CD14-positive monocyte (primary cell): ENCODE measurements around the gene PDE6C. TPM values are rescaled to one million over a fixed set of nuclear protein-coding genes. Genes with fewer than 3 reads are reported as not detected.
A peak's percentile ranks its signal among the peaks of the same experiment; 100 is the strongest.

Experiments used
- DNase-seq, 3 donors: peaks; one replicate each; pipeline ENCODE4 v3.0.0-alpha.2; 2011 to 2022
- H2AFZ ChIP-seq: 2 replicates; pipeline ENCODE4 v1.6.0; 2012; ENCODE audit warnings: mild to moderate bottlenecking, low read depth, low read length, inconsistent platforms; ENCODE audit not compliant: insufficient read depth, poor library complexity, severe bottlenecking
- H3K27ac ChIP-seq, 2 donors: 1 replicate in 1 of 2; 2 replicates in 1 of 2; pipeline ENCODE4 v1.5.1; 2012 to 2013; ENCODE audit warnings: low read length in 2 of 2, control low read depth in 1 of 2, inconsistent platforms in 1 of 2, low read depth in 1 of 2, mild to moderate bottlenecking in 1 of 2
- H3K27me3 ChIP-seq, 2 donors: one replicate each; pipeline versions ENCODE4 v1.6.0 to v1.6.1; 2011 to 2013; ENCODE audit warnings: low read length in 2 of 2; ENCODE audit not compliant: control insufficient read depth in 2 of 2, insufficient read depth in 2 of 2
- H3K36me3 ChIP-seq, 2 donors: replicated peaks in 1 of 2; 1 replicate in 1 of 2; 2 replicates in 1 of 2; pipeline versions ENCODE4 v1.5.1 to v1.6.1; 2012 to 2013; ENCODE audit warnings: low read length in 2 of 2, control low read depth in 1 of 2, inconsistent platforms in 1 of 2, mild to moderate bottlenecking in 1 of 2; ENCODE audit not compliant: insufficient read depth in 2 of 2, control insufficient read depth in 1 of 2
- H3K4me1 ChIP-seq, 2 donors: 1 replicate in 1 of 2; 2 replicates in 1 of 2; pipeline versions ENCODE4 v1.5.1 to v1.6.1; 2012 to 2013; ENCODE audit warnings: low read length in 2 of 2, control low read depth in 1 of 2, inconsistent platforms in 1 of 2, mild to moderate bottlenecking in 1 of 2, moderate library complexity in 1 of 2; ENCODE audit not compliant: insufficient read depth in 2 of 2, control insufficient read depth in 1 of 2
- H3K4me2 ChIP-seq: replicated peaks from 2 replicates; pipeline ENCODE3; 2012; ENCODE audit warnings: low read length, moderate library complexity, mild to moderate bottlenecking; ENCODE audit not compliant: poor library complexity, severe bottlenecking; ENCODE audit errors: extremely low read depth
- H3K4me3 ChIP-seq, 3 experiments: fragments of 200-600 bp in 1 of 3; sonication (generic) in 1 of 3; replicated peaks in 1 of 3; 1 replicate in 2 of 3; 2 replicates in 1 of 3; pipeline ENCODE4 v1.5.1; 2011 to 2013; ENCODE audit warnings: low read length in 3 of 3, mild to moderate bottlenecking in 3 of 3, control low read depth in 2 of 3, low read depth in 2 of 3, inconsistent platforms in 1 of 3, moderate library complexity in 1 of 3
- H3K79me2 ChIP-seq: 2 replicates; pipeline ENCODE4 v1.6.0; 2012; ENCODE audit warnings: mild to moderate bottlenecking, control low read depth, inconsistent platforms, low read length, moderate library complexity; ENCODE audit not compliant: insufficient read depth
- H3K9ac ChIP-seq: 2 replicates; pipeline ENCODE4 v1.6.0; 2017; ENCODE audit warnings: low read length, mild to moderate bottlenecking; ENCODE audit not compliant: insufficient read depth, poor library complexity, severe bottlenecking
- H3K9me3 ChIP-seq, 2 donors: replicated peaks in 1 of 2; 1 replicate in 1 of 2; 2 replicates in 1 of 2; pipeline versions ENCODE4 v1.5.1 to v1.6.1; 2012 to 2013; ENCODE audit warnings: low read length in 2 of 2, control low read depth in 1 of 2; ENCODE audit not compliant: control insufficient read depth in 1 of 2, insufficient read depth in 1 of 2
- H4K20me1 ChIP-seq: 2 replicates; pipeline ENCODE4 v1.6.0; 2012; ENCODE audit warnings: mild to moderate bottlenecking, low read length, control low read depth, moderate library complexity; ENCODE audit not compliant: insufficient read depth
- H3K27ac Mint-ChIP-seq, 7 donors: one replicate each; pipeline ENCODE4 v1.8.0; 2020; ENCODE audit warnings: mild to moderate bottlenecking in 7 of 7, mixed read lengths in 7 of 7, moderate library complexity in 6 of 7, inconsistent platforms in 2 of 7
- H3K27me3 Mint-ChIP-seq, 3 donors: one replicate each; pipeline ENCODE4 v1.8.0; 2021 to 2022; ENCODE audit warnings: low read depth in 3 of 3, mild to moderate bottlenecking in 3 of 3, mixed read lengths in 3 of 3, moderate library complexity in 3 of 3, inconsistent platforms in 1 of 3
- H3K36me3 Mint-ChIP-seq, 2 donors: one replicate each; pipeline ENCODE4 v1.8.0; 2020; ENCODE audit warnings: mixed read lengths in 2 of 2, inconsistent platforms in 1 of 2, mild to moderate bottlenecking in 1 of 2
- H3K4me1 Mint-ChIP-seq: one replicate; pipeline ENCODE4 v1.8.0; 2020; ENCODE audit warnings: mild to moderate bottlenecking, mixed read lengths
- H3K4me3 Mint-ChIP-seq, 2 donors: one replicate each; pipeline ENCODE4 v1.8.0; 2020; ENCODE audit warnings: mild to moderate bottlenecking in 2 of 2, mixed read lengths in 2 of 2, moderate library complexity in 1 of 2
- H3K9me3 Mint-ChIP-seq, 7 donors: one replicate each; pipeline ENCODE4 v1.8.0; 2020 to 2022; ENCODE audit warnings: mixed read lengths in 7 of 7, mild to moderate bottlenecking in 6 of 7, moderate library complexity in 6 of 7, inconsistent platforms in 2 of 7
- CTCF ChIP-seq: fragments of 200-600 bp; IDR thresholded peaks from one replicate; pipeline ENCODE4 v1.8.0; 2022; ENCODE audit warnings: antibody characterized with exemption, mild to moderate bottlenecking
- WGBS: methylation state at CpG from one replicate; pipeline ENCODE4 v1.1.5; 2013; ENCODE audit warnings: missing lambda C conversion rate; ENCODE audit not compliant: insufficient coverage; 5-methylcytosine and 5-hydroxymethylcytosine counted together
- intact Hi-C, 2 donors: fragments of 100-400 bp; cut with micrococcal nuclease; formaldehyde crosslinking; loops; one replicate each; pipeline versions ENCODE4 v1.15.0 to v1.15.1; 2023
- polyA plus RNA-seq, 3 donors: library from polyadenylated mRNA; depleted of rRNA in 1 of 3; unstranded in 2 of 3; stranded (reverse) in 1 of 3; fragments of 300-500 nt in 2 of 3; fragments of >200 nt in 1 of 3; fragmentation: Illumina TruSeq in 2 of 3; gene quantifications; 1 replicate in 2 of 3; 2 replicates in 1 of 3; pipeline ENCODE4 v1.2.3, GENCODE V29; 2012 to 2021

PDE6C gene
- polyA plus RNA-seq, 3 donors, result not detected

- DNase-seq, result no peak
- WGBS, result 100% methylated on average over 1 of the region's 2 CpGs
- no peak overlapping the region for H3K27ac ChIP-seq
- H3K4me1 ChIP-seq, result peaks cover 9 to 12% of the 10 kb centered on the region in 2 donors
- H3K9me3 ChIP-seq, result no peaks in the 10 kb centered on the region
- no peaks in the 10 kb centered on the region for H3K27me3 ChIP-seq
- H3K27ac Mint-ChIP-seq, result no peak overlapping the region
- no peak overlapping the region for H2AFZ ChIP-seq
- H3K79me2 ChIP-seq, result peaks cover 16% of the 10 kb centered on the region
- no peaks in the 10 kb centered on the region for H3K9me3 Mint-ChIP-seq
- H3K27me3 Mint-ChIP-seq, result no peaks in the 10 kb centered on the region
- no peak for TF ChIP-seq CTCF
- H4K20me1 ChIP-seq, result no peaks in the 10 kb centered on the region
- no peak overlapping the region for H3K4me3 ChIP-seq
- intact Hi-C loops, result no loop called here
- no peak overlapping the region for H3K9ac ChIP-seq
- H3K36me3 Mint-ChIP-seq, result peaks cover 50 to 64% of the 10 kb centered on the region in 2 donors
- H3K4me2 ChIP-seq, result no peak overlapping the region
- peaks cover 56 to 74% of the 10 kb centered on the region in 2 donors for H3K36me3 ChIP-seq
- H3K4me3 Mint-ChIP-seq, result no peak overlapping the region
- H3K4me1 Mint-ChIP-seq, result no peaks in the 10 kb centered on the region
Measured at GRCh38 chr10:93697207-93697606, 84.9 kb downstream of the PDE6C start.

GRCh38 chr10:93701866-93702209 lies 89.5 kb downstream of the PDE6C start:
- Mint-ChIP-seq H3K36me3 (peaks cover 19 to 26% of the 10 kb centered on the region in 2 donors), H3K27me3 (peaks cover 2 to 6% (median 5%) of the 10 kb centered on the region in 3 donors), H3K4me3 (no peak overlapping the region), H3K4me1 (peaks cover 4% of the 10 kb centered on the region), H3K27ac (no peak overlapping the region), H3K9me3 (no peaks in the 10 kb centered on the region)
- H3K9ac ChIP-seq, result peak overlapping the region; percentile 68
- peaks cover 14 to 17% of the 10 kb centered on the region in 2 donors for H3K4me1 ChIP-seq
- peak overlapping the region; percentile 73 to 84 for H3K27ac ChIP-seq
- intact Hi-C loops, result loop anchor here (5.0 kb wide), 5 partner anchors 40 to 620 kb away; no protein-coding TSS in a partner anchor
- H3K9me3 ChIP-seq, result no peaks in the 10 kb centered on the region
- DNase-seq, result peak; percentile 21 to 69 (median 54)
- no peaks in the 10 kb centered on the region for H3K27me3 ChIP-seq
- peak overlapping the region; percentile 67 to 98 (median 82) for H3K4me3 ChIP-seq
- TF ChIP-seq CTCF, result no peak
- peaks cover 22 to 34% of the 10 kb centered on the region in 2 donors for H3K36me3 ChIP-seq
- peaks cover 16% of the 10 kb centered on the region for H3K79me2 ChIP-seq
- peak overlapping the region; percentile 86 for H2AFZ ChIP-seq
- 0% methylated on average over 8 of the region's 9 CpGs for WGBS
- H4K20me1 ChIP-seq, result no peaks in the 10 kb centered on the region
- peak overlapping the region; percentile 97 for H3K4me2 ChIP-seq
